Measurements from ENCODE around the gene APP.
"Not testable (repeated sequence)": the region's sequence is repeated elsewhere in the genome, so short reads cannot be mapped to it uniquely, and the experiment has no call there.

Gene APP

DNA sequence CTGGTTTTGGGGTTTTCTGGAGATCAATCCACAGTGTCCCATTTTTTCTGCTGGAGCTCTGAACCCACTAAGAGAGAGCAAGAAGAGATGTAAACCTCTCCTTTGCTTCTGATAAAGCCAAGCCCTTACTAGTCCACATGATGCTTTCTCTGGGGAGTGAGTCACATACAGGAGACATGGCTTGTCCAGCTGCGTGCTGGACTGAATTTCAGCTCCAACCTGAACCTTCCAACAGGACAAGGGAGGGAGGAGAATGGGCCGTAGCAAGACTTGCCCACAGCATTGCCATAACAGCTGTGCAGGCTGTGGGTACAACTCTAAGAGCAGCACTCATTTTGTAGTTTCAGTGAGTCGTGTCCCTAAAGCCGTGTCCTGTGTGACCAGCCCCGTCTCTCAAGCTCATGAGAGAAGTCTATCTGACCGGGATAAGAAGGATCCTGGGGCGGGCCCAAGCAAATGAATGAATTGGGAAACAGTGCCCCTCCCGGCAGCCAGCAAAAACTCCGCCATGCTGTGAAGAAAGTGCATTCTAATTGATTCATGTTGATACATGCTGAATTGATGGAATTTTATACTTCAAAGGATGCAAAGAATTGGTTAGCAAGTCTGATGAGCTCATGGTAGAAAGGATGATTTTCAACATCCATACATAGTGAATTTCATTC is 240.6 kb downstream of the APP start:
- DNase-seq = no peak

DNA sequence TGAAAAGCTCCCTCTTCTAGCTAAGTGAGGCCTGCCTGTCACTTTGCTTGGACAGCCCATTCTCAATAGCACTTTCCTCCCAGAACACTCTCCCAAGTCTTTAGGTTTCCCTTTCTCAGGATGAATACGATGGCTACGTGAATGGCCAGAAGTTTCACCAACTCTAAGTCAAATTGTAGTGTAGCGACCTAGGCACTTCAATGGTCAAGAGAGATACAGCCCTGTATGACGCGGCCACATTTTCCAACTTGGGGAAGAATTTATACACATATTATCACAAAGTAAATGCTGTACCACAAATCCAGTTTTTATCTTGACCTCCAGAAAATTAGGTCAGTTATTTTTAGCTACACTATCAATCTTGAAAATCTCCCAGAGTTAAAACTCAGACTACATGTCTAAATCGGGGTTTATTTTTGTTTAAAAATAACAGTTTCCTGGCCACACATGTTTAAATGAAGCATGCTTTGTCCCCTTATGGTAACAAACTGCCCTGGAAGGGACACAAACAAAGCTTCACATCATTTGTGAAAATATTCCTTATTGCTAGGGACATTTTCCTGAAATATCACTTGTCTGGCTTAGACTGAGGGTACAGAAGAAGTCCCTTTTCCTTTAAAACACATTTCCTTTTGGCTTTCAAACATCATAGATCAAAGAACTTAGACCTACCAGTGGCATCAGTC is 243.2 kb downstream of the APP start:
- no peak for DNase-seq

DNA sequence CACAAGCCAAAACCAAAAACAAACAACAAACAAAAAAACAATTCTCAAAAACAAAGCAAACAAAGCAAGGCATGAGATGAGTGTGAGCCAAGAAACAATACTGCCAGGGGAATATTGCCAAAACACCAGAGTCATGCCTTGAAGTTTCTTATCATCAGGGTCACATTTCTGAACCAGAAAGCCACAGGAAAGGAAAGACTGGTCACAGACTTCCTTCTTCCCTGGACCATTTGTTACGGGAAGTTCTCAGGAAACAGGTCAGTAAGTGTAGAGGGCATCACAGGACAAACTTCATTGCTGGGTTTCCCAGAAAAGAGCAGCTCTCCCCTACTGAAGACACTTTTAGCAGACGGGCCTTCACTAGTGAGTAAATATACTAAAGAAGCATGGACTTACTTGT is 244.6 kb downstream of the APP start:
- no peak for DNase-seq

DNA sequence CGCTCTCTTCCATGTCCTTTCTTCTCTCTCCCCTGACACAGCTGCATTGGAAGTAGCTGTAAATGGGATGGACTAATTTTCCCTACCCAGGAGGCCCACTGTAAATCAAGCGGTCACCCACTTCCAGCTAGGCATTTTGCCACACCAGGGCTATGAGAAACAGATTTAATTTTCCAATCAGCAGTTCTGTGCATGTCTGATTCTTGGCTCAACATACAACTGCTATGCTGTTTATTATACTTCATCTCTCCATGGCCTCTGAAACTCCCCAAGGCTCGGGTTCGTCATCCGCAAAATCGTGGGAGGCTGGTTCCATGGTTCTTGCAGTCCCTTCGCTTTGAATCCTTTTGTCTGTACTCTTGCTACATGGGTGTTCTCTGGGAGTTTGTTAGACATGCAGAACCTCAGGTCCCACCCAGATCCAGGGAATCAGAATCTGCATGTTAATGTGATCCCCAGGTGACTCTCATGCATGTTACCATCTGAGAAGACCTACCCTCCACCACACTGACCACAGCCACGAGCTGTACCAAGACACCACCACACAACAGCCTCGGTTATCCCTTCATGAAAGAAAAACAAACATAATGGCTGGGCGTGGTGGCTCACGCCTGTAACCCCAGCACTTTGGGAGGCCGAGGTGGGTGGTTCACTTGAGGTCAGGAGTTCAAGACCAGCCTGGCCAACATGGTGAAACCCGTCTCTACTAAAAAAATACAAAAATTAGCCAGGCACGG is 245.3 kb downstream of the APP start:
- DNase-seq = no peak

DNA sequence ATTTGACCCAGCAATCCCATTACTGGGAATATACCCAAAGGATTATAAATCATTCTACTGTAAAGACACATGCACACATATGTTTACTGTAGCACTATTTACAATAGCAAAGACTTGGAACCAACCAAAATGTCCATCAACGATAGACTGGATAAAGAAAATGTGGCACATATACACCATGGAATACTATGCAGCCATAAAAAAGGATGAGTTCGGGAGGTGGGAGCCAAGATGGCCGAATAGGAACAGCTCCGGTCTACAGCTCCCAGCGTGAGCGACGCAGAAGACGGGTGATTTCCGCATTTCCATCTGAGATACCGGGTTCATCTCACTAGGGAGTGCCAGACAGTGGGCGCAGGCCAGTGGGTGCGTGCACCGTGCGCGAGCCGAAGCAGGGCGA is 252.4 kb downstream of the APP start:
- DNase-seq = not testable (repeated sequence)

DNA sequence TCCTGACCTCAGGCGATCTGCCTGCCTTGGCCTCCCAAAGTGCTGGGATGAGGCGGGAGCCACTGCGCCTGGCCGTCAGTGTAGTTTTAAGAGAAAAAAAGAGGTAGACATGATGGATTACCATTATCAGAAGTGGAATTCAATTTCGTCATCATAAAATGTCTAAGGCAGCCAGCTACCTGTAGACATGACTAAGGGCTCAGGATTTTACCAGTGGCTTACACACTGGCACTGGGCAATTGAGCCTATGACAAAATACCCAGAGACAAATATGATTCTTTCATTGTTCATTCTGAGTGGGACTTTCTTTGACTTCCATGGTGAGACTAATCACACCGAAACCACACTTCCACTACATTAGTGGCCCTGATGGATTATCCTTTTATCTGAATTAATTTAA is 254.3 kb downstream of the APP start:
- no peak for DNase-seq

DNA sequence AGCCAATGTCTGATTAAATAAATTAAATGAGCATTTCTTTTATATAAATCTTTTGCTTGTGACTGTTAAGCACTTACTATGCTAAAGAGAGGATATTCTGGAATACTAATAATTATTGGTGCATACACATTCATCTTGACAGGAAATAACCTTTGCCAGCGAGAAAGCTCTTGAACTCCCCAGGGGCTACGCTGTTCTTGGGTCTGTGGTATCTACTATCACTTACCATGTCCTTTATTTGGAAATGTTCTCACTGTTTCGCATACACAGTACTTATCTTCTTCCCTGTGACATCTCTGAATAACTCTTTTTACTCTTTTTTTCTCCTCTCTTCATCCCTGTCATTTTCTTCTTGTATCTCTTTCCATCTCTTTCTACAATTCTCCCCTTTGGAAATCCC is 257.1 kb downstream of the APP start:
- DNase-seq = no peak

DNA sequence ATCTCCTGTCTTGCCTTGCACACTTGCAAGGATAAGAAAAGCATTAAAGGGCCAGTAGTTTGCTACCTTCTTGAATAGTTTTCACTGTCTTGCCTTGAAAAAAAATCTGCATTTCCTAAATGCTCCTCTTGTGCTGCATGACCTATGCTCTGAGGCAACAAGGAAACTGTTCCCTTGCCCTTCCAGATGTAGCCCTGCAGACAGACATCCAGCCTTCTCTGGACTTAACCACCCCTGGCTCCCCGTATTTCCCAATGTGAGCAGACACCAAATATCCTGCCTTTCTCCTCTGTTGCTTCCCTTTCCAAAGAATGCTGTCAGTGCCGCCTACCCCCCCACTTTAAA is 258.2 kb downstream of the APP start:
- DNase-seq = no peak

DNA sequence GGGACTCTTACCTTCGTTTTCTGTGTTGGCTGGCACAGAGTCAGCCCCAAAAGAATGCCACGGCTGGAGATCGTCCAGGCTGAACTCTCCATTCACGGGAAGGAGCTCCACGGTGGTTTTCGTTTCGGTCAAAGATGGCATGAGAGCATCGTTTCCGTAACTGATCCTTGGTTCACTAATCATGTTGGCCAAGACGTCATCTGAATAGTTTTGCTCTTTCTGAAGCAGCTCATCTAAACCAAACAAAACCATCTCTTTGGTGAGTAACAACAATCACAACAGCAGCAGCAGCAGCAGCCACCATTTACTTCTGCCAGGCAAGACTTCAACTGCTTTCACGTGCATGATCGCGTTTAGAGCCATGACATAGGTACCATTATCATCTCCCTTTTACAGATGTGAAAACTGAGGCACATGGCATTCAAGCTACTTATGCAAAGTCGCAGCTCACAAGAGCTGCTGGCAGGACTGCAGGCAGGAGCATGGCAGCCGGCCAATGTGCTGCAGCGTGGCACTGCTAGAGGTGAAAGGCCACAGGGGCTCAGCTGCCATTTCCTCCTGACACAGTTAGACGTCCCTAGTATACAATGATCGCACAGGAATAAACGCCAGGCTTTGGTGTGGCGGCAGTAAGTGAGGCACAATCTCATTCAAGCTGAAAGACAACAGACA is 258.7 kb downstream of the APP start:
- DNase-seq = no peak

DNA sequence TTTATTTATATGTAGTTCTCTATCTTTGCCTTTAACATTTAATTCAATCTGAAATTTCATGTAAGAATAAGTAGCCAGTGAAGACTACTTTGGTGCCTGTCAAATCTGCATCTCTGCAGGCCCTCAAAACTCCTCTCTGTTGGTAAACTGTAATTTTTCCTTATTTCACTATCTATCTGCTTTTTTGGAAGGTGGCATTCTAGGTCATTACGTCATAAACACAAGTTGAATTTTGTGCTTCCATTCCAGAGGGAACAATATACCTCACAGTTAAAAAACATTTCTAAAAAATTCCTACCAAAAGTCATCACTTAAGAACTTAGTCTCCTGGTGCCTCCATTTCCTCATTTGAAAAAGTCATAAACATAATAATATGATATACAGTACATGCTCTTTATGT is 259.8 kb downstream of the APP start:
- no peak for DNase-seq

DNA sequence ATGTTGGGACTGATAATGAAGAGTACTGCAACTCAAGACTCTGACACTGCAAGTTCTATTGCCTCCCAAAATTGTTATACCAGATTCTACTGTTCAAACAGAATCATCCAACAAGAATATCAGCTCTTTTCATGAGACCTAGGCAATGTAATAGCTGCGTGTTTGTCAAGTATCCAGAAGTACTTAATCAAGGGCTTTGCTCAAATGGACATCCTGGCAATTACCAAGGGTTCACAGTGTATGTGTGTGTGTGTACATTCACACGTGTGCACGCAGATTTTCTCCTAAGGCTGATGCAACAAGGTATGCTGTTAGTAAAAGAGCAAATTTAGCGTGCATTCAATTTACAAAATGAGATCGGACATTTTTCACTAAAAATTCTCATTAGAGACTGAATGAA is 261.2 kb downstream of the APP start:
- DNase-seq = no peak

DNA sequence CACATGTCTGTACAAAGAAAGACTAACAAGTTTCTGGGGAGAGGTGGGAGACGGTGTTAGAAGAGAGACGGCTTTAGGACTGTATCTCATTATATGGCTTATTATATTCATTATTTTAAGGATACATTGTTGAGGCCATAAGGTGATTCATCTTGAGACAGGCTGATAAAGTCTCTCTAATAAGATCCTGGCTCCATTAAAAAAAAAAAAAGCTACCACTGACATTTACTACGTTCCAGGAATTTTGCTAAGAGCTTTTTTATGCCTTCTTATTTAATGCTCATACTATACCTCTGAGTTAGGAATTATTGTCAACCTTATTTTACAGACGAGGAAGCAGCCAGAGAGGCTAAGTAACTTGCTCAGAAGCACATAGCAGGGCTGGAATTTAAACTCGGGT is 262.1 kb downstream of the APP start:
- DNase-seq = no peak

DNA sequence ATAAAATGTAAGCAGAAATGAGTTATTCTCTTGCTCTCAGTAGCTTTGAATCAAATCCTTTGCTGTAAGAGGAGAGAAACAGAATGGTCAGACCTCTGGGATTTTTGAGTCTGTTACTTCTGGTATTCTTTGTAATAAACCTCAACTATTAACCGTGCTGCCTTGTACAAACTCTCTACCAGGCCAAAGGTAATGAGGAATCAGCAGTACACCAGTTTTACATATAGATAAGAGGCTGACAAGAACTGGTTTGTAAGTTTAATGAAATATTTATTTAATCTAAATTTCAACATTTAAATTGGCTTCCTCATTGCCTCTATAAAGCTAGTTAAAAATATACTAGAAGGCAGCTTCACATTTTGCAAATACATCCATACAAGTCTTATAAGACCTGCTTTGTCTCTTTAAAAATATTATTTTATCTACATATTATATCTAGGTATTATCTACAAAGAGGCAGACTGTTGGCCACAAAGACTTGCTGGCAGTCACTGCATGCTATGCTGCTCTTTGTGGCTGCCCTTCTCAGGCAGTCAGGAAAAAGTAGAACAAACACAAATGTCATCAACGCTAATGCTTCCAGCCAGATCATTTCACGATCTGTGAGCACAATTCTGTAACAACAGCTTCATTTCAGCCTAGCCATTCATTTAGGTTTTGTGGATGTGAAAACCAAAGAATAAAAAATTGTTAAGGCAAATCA is 262.8 kb downstream of the APP start:
- DNase-seq = no peak

DNA sequence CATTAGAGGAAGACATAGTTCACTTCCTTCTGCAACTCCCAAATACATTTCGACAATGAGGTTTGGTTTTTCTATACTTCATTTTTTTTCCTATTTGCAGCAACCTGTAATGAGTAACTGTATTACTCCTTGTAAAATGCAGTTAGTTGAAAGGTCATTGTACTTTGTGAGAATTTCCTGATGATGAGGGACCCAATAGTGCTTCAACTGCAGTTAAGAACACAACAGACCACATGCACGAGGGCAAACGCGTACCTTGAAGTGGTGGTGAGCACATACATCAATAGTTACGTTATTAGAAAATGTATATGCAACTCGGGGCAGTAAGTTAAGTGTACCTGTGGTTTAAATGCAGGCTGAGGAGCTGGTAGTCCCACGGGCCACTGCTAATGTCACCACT is 264.0 kb downstream of the APP start:
- DNase-seq = no peak

DNA sequence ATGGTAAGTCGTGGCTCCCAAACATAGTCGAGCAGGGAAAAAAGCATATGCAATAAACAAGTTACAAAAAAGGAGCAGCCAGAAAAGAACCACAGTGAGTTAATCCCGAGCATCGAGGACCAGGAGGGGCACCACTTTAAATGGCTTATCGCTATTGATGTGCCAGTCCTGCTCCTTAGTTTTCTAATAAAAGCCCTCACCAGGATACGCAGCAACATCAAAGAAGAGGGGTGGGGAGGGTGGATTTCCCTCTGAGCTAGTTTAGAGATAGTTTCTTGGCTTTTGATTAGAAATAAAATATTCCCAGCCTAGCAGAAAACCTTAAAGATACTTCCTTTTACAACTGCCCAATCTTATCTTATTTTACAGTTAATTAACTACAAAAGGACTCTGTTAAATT is 265.4 kb downstream of the APP start:
- DNase-seq = no peak

DNA sequence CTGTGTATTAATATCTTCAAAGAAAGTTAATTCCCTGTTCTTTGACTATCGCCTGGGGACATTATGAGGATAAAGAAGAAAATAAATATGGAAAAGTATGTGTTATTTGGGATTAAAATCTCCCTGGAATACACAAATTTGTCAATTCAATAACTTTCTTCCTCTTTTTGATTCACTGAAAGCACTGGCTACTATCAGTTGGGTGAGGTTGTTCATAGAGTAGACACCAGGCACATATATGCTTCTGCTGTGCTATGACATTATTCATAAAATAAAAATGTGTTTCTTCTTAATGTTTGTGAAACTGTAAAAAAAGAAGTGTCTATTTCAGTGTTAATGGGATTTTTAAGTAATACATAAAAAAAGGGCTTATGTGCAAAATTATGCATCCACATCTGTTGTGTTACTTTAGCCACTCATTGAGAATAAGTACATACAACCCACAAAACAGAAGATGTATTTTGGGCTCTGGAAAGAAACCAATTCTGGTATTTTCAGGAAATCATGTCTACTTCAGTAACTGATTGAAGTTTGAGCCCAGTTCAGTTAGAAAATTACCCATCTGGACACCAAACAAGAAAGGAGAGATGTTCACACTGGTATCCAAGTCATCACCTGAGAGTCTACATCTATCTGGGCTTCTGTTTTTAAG is 266.4 kb downstream of the APP start:
- no peak for DNase-seq

DNA sequence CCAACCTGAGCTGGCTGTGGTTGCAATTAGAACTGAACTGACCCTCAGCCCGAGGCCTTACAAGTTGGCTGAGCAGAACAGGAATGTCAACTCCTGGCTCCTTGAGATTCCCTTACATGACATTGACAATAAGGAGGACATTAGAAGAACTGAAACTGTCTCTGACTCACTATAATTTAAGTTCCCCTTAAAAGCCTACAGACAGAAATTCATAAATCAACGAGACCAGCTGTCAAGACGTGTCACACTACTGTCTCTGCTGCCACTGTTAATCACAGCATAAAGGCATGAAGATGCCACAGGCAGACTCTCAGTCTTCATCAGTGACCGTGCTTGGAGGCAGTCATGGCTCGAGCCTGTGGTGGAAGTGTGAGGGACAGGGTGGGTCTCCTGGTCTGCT is 267.0 kb downstream of the APP start:
- no peak for DNase-seq

DNA sequence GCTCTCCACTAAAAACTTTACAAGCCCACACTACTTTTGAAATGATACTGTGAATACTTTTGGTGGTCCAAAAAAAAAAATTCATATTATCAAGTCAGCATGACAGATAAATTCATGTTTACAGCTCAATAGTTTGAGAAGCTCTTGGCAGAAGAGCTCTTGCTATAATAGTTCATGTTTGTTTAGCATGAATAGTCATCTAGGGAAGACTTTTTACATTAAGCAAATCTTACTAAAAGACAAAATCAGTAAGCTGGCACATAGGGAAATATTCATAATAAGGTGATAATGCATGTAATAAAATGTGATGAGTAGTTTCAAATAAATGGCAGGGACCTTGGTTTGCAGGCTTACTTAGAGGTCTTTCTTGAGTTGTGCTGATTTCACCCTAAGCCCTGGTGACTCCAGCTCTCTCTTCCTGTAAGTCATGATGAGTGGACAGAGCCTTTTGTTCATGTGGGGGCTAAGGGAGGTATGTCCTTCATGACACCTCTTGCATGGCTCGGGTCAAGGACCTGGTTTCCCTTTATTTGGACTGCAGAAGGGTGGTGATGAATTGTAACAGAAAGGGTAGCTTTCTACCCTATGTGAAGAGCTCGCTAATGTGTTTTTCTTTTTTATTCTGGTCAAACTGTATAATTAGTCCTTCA is 269.1 kb downstream of the APP start:
- no peak for DNase-seq

DNA sequence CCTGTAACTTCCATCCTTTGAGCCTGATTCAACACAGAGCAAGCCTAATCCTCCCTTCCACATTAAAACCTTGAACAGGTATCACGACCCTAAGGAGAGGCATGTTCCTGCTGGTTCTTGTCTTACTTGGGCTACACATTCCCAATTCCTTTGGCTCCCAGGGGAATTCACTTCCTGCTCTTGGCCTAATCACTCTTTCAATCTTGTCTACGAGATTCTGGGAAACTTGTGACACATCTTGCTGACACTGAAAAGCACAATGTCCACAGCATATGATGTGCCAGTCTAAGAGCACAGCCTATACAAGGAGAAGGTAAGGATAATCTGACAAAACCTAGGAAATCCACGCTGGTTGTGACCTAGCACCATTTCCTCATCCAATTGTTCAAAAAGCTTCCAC is 271.9 kb downstream of the APP start:
- DNase-seq = no peak

DNA sequence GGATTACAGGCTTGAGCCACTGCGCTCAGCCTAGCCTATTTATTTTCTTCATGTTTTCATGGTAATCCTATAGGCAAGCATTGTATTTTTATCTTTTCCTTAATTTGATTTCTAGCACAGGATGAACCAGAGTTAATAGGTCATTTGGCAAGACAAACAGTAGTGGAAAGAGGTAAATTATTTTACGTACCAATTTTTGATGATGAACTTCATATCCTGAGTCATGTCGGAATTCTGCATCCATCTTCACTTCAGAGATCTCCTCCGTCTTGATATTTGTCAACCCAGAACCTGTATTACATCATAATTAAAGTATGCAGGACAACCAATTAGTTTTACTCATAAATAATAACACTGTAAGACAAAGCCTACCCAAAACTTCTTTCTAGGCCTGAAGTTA is 273.2 kb downstream of the APP start:
- no peak for DNase-seq

DNA sequence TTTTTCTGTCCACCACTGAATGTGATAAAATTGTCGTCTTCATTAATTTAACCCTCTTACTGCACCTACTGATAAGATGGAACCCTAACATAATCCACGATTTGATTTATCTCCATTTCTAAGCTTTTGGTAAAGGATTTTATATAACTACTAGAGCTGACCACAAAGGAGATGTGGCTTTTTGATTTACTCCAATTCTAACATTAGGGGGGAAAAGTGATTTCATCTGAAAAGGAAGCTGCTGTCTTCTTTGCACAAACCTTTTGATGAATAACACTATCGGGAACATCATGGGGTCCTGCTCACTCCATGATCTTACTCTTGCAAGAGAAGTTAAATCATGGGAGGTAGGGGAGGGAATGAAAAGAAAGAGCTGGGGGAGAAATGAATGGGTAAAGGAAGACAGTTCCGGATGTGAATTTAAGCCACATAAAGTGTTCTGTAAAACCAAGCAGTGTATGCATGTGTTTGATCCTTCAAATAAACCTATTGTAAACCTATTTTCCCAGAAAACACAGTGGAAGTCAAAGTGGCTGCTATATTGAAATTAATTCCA is 274.0 kb downstream of the APP start:
- no peak for DNase-seq
